HG02884 (cell line): ENCODE measurements around the gene PSMB5.
"Not testable (repeated sequence)": the region's sequence is repeated elsewhere in the genome, so short reads cannot be mapped to it uniquely, and the experiment has no call there.

Source experiments
- ATAC-seq: cut with Tn5 transposase; IDR thresholded peaks from one replicate; pipeline ENCODE4 v1.9.1; 2021; ENCODE audit warnings: mild to moderate bottlenecking, moderate library complexity; ENCODE audit not compliant: unreplicated experiment

Gene PSMB5

DNA sequence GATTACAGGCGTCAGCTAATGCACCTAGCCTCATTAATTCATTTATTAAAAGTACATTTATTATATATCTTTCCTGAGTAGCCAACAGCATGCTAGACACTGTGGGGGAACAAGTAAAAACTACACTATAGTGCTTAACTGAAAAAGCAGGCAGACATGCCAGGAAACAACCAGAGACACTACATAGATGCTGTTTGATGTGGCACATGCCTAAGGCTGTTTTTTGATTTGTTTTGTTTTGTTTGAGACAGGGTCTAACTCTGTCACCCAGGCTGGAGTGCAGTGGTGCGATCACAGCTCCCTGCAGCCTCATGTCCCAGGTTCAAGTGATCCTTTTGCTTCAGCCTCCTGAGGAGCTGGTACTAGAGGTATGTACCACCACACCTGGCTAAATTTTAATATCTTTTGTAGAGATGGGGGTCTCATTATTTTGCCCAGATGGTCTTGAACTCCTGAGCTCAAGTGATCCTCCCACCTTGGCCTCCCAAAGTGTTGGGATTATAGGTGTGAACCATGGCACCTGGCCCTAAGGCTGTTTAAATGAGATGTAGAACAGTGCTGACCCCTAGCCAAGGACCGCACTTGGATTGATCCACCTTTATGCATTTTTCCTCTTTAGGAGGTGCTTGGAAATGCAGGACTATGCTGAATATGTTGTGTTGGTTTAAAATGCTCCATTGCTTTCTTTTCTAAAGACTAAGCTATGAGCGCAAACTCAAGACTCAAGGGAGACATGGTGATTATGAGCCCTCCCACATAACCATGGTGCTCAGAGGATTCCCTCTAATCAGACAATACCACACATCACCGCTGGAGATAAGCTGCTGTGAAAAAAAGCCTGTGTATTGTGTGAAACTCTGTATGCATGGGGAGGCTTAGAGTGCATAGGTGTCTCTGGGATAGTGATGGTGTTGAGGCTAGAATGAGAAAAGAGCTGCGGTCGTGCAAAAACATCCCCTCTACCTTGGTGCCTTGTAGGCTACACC is 14.3 kb downstream of the PSMB5 start:
- no peak for ATAC-seq

DNA sequence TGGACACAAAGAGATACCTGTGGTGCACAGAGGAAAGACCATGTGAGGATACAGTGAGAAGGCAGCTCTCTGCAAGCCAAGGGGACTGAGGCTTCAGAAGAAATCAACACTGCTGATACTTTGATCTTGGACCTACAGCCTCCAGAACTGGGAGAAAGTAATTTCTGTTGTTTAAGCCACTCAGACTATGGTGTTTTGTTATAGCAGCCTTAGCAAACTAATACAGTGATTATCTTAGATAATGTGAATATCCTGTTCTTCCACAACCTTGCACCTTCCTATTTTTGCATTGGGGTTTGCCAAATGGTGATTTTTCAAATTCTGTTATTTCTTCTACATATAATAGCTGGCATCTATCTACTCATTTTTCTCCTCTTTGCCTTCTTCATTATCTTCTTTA is 16.6 kb downstream of the PSMB5 start:
- no peak for ATAC-seq

DNA sequence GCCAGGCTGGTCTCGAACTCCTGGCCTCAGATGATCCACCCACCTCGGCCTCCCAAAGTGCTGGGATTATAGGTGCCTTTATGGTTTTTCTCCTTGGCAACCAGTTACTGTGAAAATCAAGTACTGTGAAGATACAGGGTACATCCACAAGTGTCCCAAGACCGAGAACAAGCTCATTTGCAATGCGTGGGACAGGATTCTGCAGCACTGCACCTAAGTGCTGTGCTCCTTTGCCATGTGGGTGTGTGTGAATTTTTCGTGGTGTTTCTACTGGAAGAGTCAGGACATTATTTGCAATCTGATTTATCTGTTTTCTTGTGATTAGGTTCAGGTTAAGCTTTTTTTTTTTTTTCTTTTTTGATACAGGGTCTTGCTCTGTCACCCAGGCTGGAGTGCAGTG is 17.6 kb downstream of the PSMB5 start:
- no peak for ATAC-seq

DNA sequence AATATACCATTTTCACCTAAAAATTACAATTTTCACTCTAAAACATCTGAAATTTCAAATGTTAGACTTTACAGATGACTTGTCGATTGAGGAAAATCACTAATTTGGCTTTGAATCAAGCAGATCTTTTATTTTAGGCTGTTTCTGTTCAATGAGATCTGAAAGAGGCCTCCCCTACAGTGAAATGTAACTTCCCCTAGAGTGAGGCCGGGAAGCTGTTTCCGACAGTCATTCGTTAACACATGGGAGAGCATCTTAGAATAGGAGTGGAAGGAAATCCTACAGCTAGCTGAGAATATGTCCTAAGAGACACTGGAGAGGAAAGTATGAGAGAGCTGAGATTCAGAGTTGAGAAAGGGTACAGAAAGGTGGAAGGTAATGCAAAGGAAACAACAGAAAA is 19.1 kb downstream of the PSMB5 start:
- no peak for ATAC-seq

DNA sequence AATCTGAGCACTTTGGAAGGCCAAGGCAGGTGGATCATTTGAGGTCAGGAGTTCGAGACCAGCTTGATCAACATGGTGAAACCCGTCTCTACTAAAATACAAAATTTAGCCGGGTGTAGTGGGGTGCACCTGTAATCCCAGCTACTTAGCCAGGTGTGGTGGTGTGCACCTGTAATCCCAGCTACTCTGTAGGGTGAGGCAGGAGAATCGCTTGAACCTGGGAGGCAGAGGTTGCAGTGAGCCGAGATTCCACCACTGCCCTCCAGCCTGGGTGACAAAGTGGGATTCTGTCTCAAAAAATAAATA is 21.0 kb downstream of the PSMB5 start:
- not testable (repeated sequence) for ATAC-seq

DNA sequence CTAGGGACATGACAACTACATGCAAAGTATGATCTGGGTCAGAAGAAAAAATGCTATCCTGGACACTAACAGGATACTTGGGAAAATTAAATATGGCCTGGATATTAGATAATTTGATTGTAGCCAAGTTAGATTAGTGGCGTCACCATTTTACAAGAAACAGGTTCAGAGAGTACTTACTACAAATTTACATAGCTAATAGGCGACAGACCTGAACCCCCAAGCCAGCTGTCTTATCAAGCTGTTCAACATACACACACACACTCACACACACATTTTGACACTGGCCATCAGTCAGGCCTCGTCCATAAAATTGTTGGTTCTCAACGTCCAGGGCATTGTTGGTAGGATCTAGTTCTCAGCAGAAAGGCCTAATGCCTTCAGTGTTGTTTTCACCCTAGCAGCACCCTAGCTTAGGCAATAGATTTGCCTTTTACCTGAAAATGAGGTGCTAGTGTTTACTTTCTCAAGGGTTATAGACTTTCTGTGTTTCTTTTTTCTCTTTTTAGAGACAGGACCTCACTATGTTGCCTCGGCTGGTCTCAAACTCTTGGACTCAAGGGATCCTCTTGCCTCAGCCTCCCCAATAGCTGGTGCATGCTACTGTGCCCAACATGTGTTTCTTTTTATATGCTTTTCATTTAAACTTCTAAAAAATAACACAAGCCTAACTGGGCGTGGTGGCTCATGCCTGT is 21.5 kb downstream of the PSMB5 start:
- no peak for ATAC-seq

DNA sequence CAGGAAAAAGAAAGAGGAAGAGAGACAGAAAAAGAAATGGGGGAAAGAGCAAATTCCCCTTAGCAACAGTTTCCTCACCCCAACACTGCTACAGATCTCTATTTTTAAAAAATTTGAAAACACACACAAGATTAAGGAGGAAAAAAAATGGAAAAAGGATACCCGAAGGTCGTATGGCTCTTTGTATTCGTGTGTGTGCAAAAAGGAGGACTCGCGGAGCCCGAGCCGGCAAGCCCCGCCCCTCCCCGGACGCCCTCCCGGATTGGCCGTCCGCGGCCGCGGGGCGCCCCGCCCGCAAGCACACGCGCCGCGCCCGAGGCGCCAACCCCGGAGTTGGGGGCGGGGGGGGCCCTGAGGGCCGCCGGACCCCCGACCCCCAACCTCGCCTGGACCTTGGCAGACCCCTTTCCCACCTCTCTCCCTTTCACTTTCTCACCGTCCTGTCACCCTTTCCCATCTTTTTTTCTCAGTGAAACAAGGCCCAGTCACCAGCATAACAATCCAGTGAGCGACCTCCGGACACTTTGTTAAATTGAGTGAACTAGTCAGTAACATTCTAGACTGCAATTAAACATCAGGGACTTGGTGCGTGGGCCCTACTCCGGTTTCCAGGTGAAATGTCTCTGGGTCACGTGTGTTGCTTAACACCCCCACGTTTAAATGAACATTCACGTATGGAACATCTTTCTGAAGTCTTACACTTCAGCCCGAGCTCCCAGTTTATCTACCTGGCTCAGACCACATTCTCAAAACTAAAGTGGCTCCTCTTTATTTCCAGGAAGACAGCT is 24.6 kb downstream of the PSMB5 start, which contains the start of gene C14orf93:
TSS of gene C14orf93 (minus strand) at position 205 of the 788 bp plus-strand sequence. CDS start 11,120 bp downstream, outside the sequence.
- no peak for ATAC-seq

DNA sequence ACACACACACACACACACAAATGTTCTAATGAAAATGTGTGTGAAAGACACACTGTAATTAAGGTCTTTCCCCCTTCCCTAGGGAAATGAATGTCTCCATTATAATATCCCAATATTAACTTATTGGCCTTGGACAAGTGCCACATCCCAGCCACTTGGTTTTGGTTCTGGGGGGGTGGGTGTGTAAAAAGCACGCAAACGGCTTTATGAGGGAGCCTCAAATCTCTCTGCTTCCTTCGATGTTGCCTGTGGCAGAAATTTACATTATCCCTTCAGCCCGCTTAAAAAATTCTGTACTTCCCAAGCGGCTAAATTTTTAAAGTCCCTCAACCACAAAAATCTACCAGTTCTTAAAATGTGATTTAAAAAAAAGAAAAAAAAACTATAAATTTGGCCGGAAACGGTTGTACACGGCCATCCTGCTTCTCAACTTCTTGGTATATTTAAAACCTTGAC is 25.2 kb downstream of the PSMB5 start:
- no peak for ATAC-seq

DNA sequence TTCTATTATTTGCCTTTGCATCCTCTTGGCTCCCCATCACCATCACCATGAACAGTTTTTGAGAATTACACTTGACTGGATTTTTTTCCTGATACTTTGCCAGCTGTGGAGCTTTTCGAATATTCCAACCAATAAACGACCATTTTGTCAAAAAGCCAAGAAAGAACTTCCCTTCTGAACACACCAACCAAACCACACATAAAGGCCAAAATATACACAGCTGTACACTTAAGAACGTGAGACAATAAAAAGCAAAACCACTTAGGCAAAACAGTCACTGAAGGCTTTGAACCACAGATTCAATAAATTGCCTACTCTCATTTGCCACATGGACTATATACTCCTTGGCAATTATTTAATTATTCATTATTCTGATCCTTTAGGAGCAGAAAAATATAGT is 25.9 kb downstream of the PSMB5 start:
- no peak for ATAC-seq

DNA sequence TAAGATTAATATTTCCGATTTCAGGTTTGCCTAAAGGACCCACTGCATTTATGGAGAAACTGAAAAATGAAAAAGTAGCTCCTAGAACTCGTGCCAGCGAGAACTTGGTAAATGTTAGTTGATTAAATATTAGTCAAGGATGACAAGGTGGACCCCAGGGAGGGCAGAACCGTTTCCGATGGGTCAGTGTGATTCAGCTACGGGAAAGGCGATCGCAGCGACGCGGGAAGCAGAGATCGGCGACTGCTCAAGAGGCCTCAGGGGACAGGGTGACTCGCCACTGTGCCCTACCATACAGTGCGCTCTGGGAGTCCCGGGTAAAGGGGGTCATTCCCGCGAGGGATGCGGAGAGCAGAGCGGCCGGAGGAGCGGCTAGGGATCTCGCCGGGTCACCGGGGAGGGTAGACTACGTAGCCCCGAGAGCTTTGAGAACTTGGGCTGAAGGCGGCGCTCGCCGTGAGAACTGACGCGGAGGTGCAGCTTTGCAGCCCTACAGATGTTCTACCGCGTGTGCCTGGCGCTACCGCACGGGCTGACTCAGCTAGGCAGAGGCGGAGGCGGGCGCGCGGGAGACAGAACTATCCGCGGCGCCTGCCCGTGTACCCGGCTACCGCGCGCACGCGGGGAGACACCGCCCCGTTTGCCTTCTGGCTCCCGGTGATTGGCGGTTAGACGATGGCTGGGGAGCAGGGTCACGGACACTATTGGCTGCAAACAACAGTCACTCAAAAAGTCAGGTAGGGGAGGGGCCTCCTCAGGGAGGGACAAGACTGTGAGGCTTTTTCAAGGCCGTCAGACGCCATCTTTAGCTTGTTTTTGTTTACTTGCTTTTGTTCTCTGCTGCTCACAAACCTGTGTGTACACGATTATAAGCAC is 27.9 kb downstream of the PSMB5 start:
- ATAC-seq: peak; percentile 96

DNA sequence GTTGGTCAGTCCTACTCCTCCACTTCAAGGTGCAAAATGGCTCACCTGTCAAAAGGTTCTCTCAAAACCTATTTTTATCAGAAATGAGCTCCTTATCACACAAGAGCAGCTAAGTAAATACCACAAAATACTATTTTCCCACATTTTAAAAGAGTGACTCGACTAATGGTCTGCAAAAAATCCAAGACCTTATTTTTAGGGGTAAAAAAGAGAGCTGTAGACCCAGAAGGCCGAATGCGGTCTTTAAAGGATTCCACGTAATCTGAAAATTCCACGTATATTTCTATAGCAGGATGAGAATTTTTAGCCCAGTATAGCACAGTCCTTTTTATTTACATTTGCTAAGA is 28.5 kb downstream of the PSMB5 start:
- no peak for ATAC-seq

DNA sequence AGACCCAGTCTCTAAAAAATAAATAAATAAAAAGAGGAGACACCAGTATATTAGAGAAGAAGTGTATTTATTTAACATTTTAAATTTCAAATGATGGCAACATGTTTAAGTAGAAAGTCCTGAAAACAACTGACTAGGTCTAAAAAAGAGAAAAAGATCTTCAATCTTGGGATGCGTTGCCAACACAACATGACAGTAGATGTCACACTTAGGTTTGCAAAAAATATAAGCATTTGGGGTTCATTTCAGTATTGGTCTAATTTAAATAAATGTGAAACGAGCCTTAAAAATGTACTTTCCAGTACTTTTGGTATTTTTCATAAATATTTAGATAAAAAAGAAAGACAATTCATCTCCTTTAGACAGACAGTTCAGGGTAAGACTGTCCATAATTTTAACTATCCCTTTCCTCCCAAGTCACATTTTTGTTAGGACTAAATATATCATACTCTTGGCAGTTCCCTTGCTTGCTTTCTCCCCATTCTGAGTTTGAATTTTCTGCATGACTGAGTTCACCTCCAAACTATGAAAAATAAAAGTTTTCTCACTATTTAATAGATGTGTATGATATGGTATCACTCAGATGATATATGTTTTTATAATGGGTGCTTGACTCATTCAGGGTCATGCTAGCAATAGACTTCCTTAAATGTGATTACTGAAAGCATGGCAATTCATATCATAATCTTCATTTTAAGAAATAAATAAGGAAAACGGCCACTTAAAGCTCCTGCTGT is 29.1 kb downstream of the PSMB5 start:
- no peak for ATAC-seq

DNA sequence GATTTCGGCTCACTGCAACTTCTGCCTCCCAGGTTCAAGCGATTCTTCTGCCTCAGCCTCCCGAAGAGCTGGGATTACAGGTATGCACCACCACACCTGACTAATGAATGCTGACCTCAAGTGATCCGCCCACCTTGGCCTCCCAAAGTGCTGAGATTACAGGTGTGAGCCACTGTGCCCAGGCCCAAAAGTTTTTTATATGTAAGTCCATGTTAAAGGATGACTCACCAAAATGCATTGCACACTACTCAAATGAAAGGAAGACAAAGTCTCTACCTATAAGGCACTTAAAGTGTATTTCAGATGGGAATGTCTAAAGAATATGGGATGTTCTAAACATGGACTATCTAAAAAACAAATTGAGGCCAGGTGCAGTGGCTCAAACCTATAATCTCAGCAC is 30.4 kb downstream of the PSMB5 start:
- not testable (repeated sequence) for ATAC-seq

DNA sequence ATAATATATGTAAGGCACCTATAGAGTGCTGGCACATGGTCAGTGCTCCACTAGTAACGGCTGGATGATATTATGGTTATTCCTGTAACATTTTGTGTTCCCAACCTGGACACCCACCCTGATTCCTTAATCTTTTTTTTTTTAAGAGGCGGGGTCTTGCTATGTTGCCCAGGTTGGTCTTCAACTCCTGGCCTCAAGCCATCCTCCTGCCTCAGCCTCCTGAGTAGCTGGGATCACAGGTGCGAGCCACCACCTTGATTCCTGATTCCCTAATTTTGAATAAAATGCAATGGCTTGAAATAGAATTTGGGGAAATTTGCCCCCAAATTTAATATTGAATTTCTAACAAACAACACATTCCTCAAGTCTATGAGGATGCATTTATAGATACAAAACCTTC is 32.1 kb downstream of the PSMB5 start:
- no peak for ATAC-seq

DNA sequence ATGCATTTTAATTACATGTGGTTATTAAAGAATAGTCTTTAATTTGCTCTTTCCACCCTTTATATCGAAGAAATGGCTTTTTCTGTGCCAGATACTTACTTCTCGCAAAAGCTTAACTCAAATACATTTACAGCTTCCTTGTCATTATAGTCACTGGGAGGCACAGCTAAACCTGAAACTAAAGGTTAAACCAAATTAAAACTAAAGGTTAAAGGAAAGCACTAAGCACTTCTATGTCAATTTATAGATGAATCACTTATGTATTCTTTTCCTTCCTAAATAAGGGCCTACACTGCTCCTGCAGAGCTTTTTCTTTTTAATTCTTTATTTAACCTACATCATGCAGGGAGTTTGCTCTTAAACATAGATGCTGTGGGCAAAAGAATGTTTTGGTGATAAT is 33.8 kb downstream of the PSMB5 start:
- no peak for ATAC-seq

DNA sequence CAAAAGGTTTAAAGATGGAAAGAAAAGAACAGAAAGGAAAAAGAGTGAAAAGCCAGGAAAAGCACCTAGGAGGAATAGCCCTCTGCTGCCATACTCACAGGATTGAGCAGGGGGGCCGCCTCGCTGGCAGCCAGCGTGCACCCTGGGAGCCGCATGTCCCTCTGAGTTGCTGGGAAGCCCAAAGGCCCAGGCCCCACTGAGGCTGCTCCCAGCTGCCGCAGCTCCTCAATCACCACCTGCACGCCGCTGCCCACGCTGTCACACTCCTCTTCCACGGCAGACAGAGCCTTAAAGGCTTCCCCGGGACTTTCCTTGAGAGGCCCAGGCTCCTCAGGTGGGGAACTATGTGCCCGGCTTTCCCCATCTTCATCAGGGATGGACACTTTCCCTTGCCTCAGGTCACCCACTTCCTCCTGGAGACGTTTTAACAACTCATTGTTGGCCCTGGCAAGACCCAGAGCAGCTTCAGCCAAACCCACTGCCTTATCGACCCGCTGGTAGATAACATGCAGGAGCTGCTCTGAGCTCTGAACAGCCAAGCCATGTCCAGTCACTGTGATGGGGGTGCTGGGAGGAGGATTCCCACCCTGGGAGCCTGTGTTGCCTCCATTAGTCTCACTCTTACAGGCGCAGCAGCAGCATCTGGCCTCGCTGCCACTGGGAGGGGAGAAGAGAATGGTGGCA is 36.2 kb downstream of the PSMB5 start:
- ATAC-seq: no peak

DNA sequence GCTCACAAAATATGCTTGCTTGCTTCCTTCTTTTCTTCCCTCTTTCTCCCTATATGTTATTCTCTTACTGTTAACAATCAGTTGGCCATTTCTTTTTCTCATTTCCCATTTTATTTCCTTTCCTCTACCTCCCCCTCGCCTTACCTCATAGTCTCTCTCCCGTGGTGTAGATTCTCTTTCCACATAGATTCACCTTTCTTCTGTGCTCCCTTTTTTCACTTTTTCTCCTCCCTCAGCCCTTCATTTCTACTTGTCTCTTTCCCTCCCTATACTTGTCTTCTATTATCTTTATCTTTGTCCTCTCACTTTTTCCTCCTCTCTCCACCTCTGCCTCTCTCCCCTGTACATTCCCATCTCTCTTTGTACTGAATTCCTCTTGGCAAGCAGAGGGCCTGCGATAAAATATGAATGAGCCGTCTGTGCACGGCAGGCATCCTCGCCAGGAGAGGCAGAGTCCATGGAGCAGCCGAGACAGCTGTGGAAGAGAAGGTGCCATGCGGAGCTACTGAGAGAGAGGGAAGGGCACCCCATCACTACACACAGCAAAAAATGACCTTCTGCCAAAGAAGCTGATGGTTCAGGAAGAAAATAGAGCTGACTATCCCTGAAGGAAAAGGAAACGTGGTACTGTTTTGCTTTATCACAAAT is 36.9 kb downstream of the PSMB5 start:
- no peak for ATAC-seq

DNA sequence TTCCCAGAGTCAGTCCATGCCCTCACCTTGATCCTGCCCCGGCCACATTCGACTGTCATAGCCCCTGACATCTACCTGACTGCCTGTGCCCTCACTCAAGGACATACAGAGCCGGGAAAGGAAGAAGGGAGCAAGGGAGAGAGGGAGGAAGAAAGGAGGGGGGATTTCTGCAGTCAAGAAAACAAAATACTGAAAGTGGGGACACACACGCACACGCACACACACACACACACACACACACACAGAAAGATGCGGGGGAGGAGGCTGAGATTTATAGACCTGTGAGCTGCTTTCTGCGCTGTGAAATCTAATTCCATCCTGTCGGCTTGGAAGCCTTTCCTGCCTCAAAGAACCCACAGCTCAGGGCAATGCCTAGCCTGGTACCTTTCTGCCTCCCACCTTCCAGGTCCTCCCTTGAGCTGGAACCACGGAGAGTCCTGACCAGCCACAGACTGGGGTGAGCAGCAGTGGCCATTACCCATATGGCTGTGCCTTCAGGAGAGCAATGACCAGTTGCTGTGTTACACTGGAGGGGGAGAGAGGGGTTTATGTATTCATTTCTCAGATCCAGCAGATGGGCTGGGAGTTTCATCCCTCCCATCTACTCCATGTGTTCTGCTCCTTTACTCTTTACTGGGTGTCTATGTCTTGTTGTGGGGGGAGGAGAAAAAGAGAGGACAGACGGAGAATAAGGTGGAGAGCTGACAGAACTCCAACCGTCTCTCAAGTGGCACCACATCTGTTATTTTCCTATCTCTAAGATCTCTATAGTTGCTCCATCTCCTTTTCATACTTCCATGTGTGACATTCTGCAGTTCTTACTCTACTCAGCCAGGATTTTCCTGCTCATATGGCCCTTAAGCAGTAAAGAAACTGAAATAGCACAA is 37.7 kb downstream of the PSMB5 start:
- ATAC-seq: no peak
